A549 (cell line): ENCODE measurements around the gene DMGDH.

Experiments
- BHLHE40 ChIP-seq: IDR thresholded peaks from 2 replicates; pipeline ENCODE4 v1.6.1; 2012; ENCODE audit warnings: low read depth, low read length, inconsistent platforms
- CHD2 ChIP-seq: fragments of 150-350 bp; IDR thresholded peaks from 2 replicates; pipeline ENCODE4 v1.6.1; 2014; ENCODE audit warnings: low read length; ENCODE audit not compliant: partially characterized antibody
- CTCF ChIP-seq: fragments of >200 bp; sonication (Bioruptor Twin); formaldehyde crosslinking; IDR thresholded peaks from 3 replicates; pipeline ENCODE4 v1.5.1; 2016
- EP300 ChIP-seq, 2 experiments: fragments of >200 bp; sonication (Bioruptor Twin); formaldehyde crosslinking; IDR thresholded peaks; 2 replicates in 1 of 2; 3 replicates in 1 of 2; pipeline ENCODE4 v1.6.1; 2016 to 2017
- POLR2A ChIP-seq: IDR thresholded peaks from 2 replicates; pipeline ENCODE4 v1.6.1; 2012; ENCODE audit warnings: mild to moderate bottlenecking, low read length
- RFX5 ChIP-seq: fragments of 450-650 bp; IDR thresholded peaks from 2 replicates; pipeline ENCODE4 v1.7.1; 2014; ENCODE audit warnings: antibody characterized with exemption, mild to moderate bottlenecking, moderate library complexity
- USF2 ChIP-seq: fragments of 450-650 bp; IDR thresholded peaks from 2 replicates; pipeline ENCODE4 v1.6.1; 2014; ENCODE audit warnings: antibody characterized with exemption

- TF ChIP-seq BHLHE40 (no peak), CTCF (no peak), CHD2 (no peak), POLR2A (no peak), RFX5 (no peak), EP300 (IDR thresholded peaks at IDR 0.05) (no peak), USF2 (no peak)
Measured at GRCh38 chr5:79048437-79048836, 21.0 kb downstream of the DMGDH start.
